H9 (cell line): ENCODE data around the gene FIGNL2. TPM values are rescaled to one million over a fixed set of nuclear protein-coding genes. Genes with fewer than 3 reads are reported as not detected.

Experiments used
- DNase-seq: peaks from one replicate; pipeline ENCODE4 v3.0.0-alpha.2; 2017
- H2AFZ ChIP-seq: one replicate; pipeline ENCODE4 v1.6.1; 2013; ENCODE audit warnings: mild to moderate bottlenecking, low read length, control low read depth, moderate library complexity
- H2AK5ac ChIP-seq: 2 replicates; pipeline ENCODE4 v1.6.1; 2013; ENCODE audit warnings: low read length, control low read depth, mixed read lengths; ENCODE audit not compliant: insufficient read length
- H2BK120ac ChIP-seq: one replicate; pipeline ENCODE4 v1.6.1; 2013; ENCODE audit warnings: low read depth, mild to moderate bottlenecking, low read length, control low read depth, inconsistent platforms; ENCODE audit not compliant: poor library complexity, severe bottlenecking
- H2BK12ac ChIP-seq: 2 replicates; pipeline ENCODE4 v1.6.1; 2013; ENCODE audit warnings: low read length, control low read depth, mixed read lengths, low read depth; ENCODE audit not compliant: insufficient read length
- H2BK15ac ChIP-seq: 2 replicates; pipeline ENCODE4 v1.6.1; 2013; ENCODE audit warnings: low read depth, low read length, control low read depth
- H2BK20ac ChIP-seq: one replicate; pipeline ENCODE4 v1.6.1; 2013; ENCODE audit warnings: low read depth, mild to moderate bottlenecking, low read length, control low read depth, inconsistent platforms; ENCODE audit not compliant: poor library complexity, severe bottlenecking
- H2BK5ac ChIP-seq: 2 replicates; pipeline ENCODE4 v1.6.1; 2013; ENCODE audit warnings: low read length, control low read depth, mixed read lengths; ENCODE audit not compliant: insufficient read length
- H3K14ac ChIP-seq: 2 replicates; pipeline ENCODE4 v1.6.1; 2013; ENCODE audit warnings: low read length, control low read depth; ENCODE audit not compliant: insufficient read depth
- H3K18ac ChIP-seq: 2 replicates; pipeline ENCODE4 v1.6.1; 2013; ENCODE audit warnings: low read depth, mild to moderate bottlenecking, mixed read lengths, low read length, control low read depth; ENCODE audit not compliant: insufficient read length
- H3K23ac ChIP-seq: 2 replicates; pipeline ENCODE4 v1.6.1; 2013; ENCODE audit warnings: low read length, control low read depth, mixed read lengths, low read depth; ENCODE audit not compliant: insufficient read length
- H3K23me2 ChIP-seq: 2 replicates; pipeline ENCODE4 v1.6.1; 2013; ENCODE audit warnings: low read depth, mild to moderate bottlenecking, mixed read lengths, low read length, control low read depth; ENCODE audit not compliant: insufficient read length, poor library complexity, severe bottlenecking
- H3K27ac ChIP-seq: 2 replicates; pipeline ENCODE4 v1.5.1; 2013; ENCODE audit warnings: low read length, control low read depth, mixed read lengths, low read depth; ENCODE audit not compliant: insufficient read length
- H3K27me3 ChIP-seq: 2 replicates; pipeline ENCODE4 v1.6.1; 2013; ENCODE audit warnings: low read length, control low read depth, inconsistent platforms; ENCODE audit not compliant: insufficient read depth
- H3K4ac ChIP-seq: 2 replicates; pipeline ENCODE4 v1.6.1; 2013; ENCODE audit warnings: low read depth, mild to moderate bottlenecking, control low read depth, inconsistent platforms, low read length, moderate library complexity
- H3K4me1 ChIP-seq: 2 replicates; pipeline ENCODE4 v1.6.1; 2013; ENCODE audit warnings: low read length, control low read depth, inconsistent platforms; ENCODE audit not compliant: insufficient read depth
- H3K4me2 ChIP-seq: 2 replicates; pipeline ENCODE4 v1.6.1; 2013; ENCODE audit warnings: low read length, control low read depth, mixed read lengths; ENCODE audit not compliant: insufficient read length, insufficient read depth
- H3K56ac ChIP-seq: 2 replicates; pipeline ENCODE4 v1.6.1; 2013; ENCODE audit warnings: low read depth, mild to moderate bottlenecking, mixed read lengths, low read length, control low read depth; ENCODE audit not compliant: insufficient read length
- H3K79me1 ChIP-seq: 2 replicates; pipeline ENCODE4 v1.6.1; 2013; ENCODE audit warnings: low read depth, mild to moderate bottlenecking, moderate library complexity, low read length, control low read depth, inconsistent platforms; ENCODE audit not compliant: insufficient read depth, poor library complexity, severe bottlenecking
- H3K79me2 ChIP-seq: 2 replicates; pipeline ENCODE4 v1.6.1; 2013; ENCODE audit warnings: low read length, control low read depth, inconsistent platforms; ENCODE audit not compliant: insufficient read depth
- H3K9ac ChIP-seq: 2 replicates; pipeline ENCODE4 v1.6.1; 2013; ENCODE audit warnings: low read length, control low read depth, mixed read lengths; ENCODE audit not compliant: insufficient read length; ENCODE audit errors: extremely low read depth
- H3K9me3 ChIP-seq: one replicate; pipeline ENCODE4 v1.6.1; 2013; ENCODE audit warnings: low read depth, low read length, inconsistent platforms; ENCODE audit not compliant: control insufficient read depth
- H3T11ph ChIP-seq: one replicate; pipeline ENCODE4 v1.6.1; 2013; ENCODE audit warnings: mild to moderate bottlenecking, low read length, control low read depth, inconsistent platforms
- H4K20me1 ChIP-seq: one replicate; pipeline ENCODE4 v1.6.1; 2013; ENCODE audit not compliant: control insufficient read depth, insufficient read length, insufficient read depth
- H4K5ac ChIP-seq: 2 replicates; pipeline ENCODE4 v1.6.1; 2013; ENCODE audit warnings: low read depth, mild to moderate bottlenecking, mixed read lengths, low read length, control low read depth; ENCODE audit not compliant: insufficient read length
- H4K8ac ChIP-seq: replicated peaks from 2 replicates; pipeline ENCODE4 v1.6.1; 2013; ENCODE audit warnings: low read length, control low read depth, mixed read lengths, low read depth; ENCODE audit not compliant: insufficient read length
- H4K91ac ChIP-seq: 2 replicates; pipeline ENCODE4 v1.6.1; 2013; ENCODE audit warnings: low read depth, mild to moderate bottlenecking, moderate library complexity, mixed read lengths, low read length, control low read depth; ENCODE audit not compliant: insufficient read length
- H3K27ac Mint-ChIP-seq, 3 experiments: 2 replicates in 2 of 3; 3 replicates in 1 of 3; pipeline ENCODE4 v1.8.0; 2020 to 2021; ENCODE audit warnings: mixed read lengths in 3 of 3, mild to moderate bottlenecking in 1 of 3, moderate library complexity in 1 of 3
- H3K27me3 Mint-ChIP-seq: 2 replicates; pipeline ENCODE4 v1.8.0; 2021; ENCODE audit warnings: low read depth, mild to moderate bottlenecking, moderate library complexity, mixed read lengths
- H3K36me3 Mint-ChIP-seq, 3 experiments: 2 replicates in 2 of 3; 3 replicates in 1 of 3; pipeline ENCODE4 v1.8.0; 2020 to 2021; ENCODE audit warnings: low read depth in 3 of 3, mixed read lengths in 3 of 3; ENCODE audit not compliant: insufficient read depth in 1 of 3
- H3K4me1 Mint-ChIP-seq, 2 experiments: 2 replicates each; pipeline ENCODE4 v1.8.0; 2020; ENCODE audit warnings: mixed read lengths in 2 of 2
- H3K4me3 Mint-ChIP-seq, 2 experiments: 2 replicates in 1 of 2; 3 replicates in 1 of 2; pipeline ENCODE4 v1.8.0; 2020 to 2021; ENCODE audit warnings: mild to moderate bottlenecking in 2 of 2, mixed read lengths in 2 of 2, moderate library complexity in 1 of 2
- H3K9me3 Mint-ChIP-seq, 2 experiments: 2 replicates in 1 of 2; 3 replicates in 1 of 2; pipeline ENCODE4 v1.8.0; 2020; ENCODE audit warnings: mild to moderate bottlenecking in 2 of 2, mixed read lengths in 2 of 2, moderate library complexity in 1 of 2
- WGBS: extraction: QIAGEN DNeasy Blood & Tissue Kit; methylation state at CpG from one replicate; pipeline ENCODE4 v1.1.7; 2013; ENCODE audit warnings: missing lambda C conversion rate, low lambda C conversion rate, mixed read lengths; ENCODE audit not compliant: insufficient read length; ENCODE audit errors: extremely low coverage; 5-methylcytosine and 5-hydroxymethylcytosine counted together
- total RNA-seq: library from RNA; stranded (reverse); gene quantifications from 2 replicates; pipeline ENCODE4 v1.2.1, GENCODE V29; 2021
- TF ChIP-seq, protein P1 (sequence below): fragments of 200-600 bp; sonication (generic); conservative IDR thresholded peaks from 3 replicates; pipeline ENCODE4 v1.8.0; 2021; ENCODE audit warnings: antibody characterized with exemption, mild to moderate bottlenecking

FIGNL2 gene
- total RNA-seq, 1 experiment from 2014 or later = 19.7 TPM

DNA sequence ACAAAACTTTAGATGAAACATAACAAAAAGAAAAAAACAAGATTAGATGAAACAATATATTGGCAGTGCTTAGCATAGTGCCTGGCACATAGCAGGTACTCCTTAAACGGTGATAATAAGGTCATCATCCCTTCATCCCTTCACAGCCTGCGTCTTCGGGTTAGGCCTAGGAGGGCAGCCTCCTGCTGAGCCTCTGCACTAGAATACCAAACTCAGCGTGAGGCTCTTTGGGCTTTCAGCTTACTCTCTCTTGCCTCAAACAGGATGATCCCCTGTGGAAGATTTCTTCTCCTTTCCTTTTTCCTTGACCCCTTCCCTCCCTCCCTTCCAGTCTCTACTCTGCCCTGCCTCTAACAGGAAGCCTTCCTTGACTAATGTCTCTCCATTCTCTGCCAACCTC, 14.4 kb upstream of the FIGNL2 start:
- no peak overlapping the region for H4K5ac ChIP-seq
- H3K27me3 Mint-ChIP-seq = peaks cover 49% of the 10 kb centered on the region
- H2AFZ ChIP-seq = no peak overlapping the region
- peaks cover 0 to 2% of the 10 kb centered on the region in 2 experiments; a peak in 2 of 5 replicates for H3K9me3 Mint-ChIP-seq
- no peak overlapping the region for H3K18ac ChIP-seq
- no peaks in the 10 kb centered on the region for H3K79me2 ChIP-seq
- H3T11ph ChIP-seq = no peak overlapping the region
- no peak overlapping the region for H3K27ac ChIP-seq
- no peak overlapping the region for H4K91ac ChIP-seq
- H3K4me1 ChIP-seq = peaks cover 10% of the 10 kb centered on the region; the same call in 1 of the 2 replicates
- H3K79me1 ChIP-seq = no peaks in the 10 kb centered on the region
- no peak overlapping the region for H2BK20ac ChIP-seq
- peak overlapping the region; percentile 58 to 79 for H3K4me3 Mint-ChIP-seq
- no peak overlapping the region for H2AK5ac ChIP-seq
- no peaks in the 10 kb centered on the region for H4K20me1 ChIP-seq
- H3K23me2 ChIP-seq = peaks cover 13% of the 10 kb centered on the region
- H3K36me3 Mint-ChIP-seq = no peaks in the 10 kb centered on the region
- no peak overlapping the region for H2BK5ac ChIP-seq
- no CpG with 5 or more reads among the region's 4 CpGs for WGBS
- H4K8ac ChIP-seq = no peak overlapping the region
- H3K27ac Mint-ChIP-seq = peak overlapping the region; percentile 16 to 95 (median 92); a peak in 5 of 7 replicates
- no peak overlapping the region for H3K56ac ChIP-seq
- peaks cover 6% of the 10 kb centered on the region; the same call in 1 of the 2 replicates for H3K27me3 ChIP-seq
- H2BK15ac ChIP-seq = no peak overlapping the region
- peak overlapping the region; percentile 69 for H3K4me2 ChIP-seq
- H3K9ac ChIP-seq = no peak overlapping the region
- H3K9me3 ChIP-seq = no peaks in the 10 kb centered on the region
- H3K14ac ChIP-seq = peak overlapping the region; percentile 44; the same call in 1 of the 2 replicates
- DNase-seq = peak; percentile 59
- H3K4ac ChIP-seq = no peak overlapping the region
- no peak overlapping the region for H3K23ac ChIP-seq
- TF ChIP-seq, protein P1, sequence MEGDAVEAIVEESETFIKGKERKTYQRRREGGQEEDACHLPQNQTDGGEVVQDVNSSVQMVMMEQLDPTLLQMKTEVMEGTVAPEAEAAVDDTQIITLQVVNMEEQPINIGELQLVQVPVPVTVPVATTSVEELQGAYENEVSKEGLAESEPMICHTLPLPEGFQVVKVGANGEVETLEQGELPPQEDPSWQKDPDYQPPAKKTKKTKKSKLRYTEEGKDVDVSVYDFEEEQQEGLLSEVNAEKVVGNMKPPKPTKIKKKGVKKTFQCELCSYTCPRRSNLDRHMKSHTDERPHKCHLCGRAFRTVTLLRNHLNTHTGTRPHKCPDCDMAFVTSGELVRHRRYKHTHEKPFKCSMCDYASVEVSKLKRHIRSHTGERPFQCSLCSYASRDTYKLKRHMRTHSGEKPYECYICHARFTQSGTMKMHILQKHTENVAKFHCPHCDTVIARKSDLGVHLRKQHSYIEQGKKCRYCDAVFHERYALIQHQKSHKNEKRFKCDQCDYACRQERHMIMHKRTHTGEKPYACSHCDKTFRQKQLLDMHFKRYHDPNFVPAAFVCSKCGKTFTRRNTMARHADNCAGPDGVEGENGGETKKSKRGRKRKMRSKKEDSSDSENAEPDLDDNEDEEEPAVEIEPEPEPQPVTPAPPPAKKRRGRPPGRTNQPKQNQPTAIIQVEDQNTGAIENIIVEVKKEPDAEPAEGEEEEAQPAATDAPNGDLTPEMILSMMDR = no peak
- peaks cover 54 to 60% of the 10 kb centered on the region in 2 experiments for H3K4me1 Mint-ChIP-seq
- no peak overlapping the region for H2BK12ac ChIP-seq
- no peak overlapping the region for H2BK120ac ChIP-seq
